Pericardium fibroblast (primary cell): ENCODE measurements around the gene OCA2. TPM values are rescaled to one million over a fixed set of nuclear protein-coding genes. Genes with fewer than 3 reads are reported as not detected.

Source experiments
- total RNA-seq: library from RNA; depleted of rRNA; stranded (reverse); fragments of >200 nt; gene quantifications from 2 replicates; pipeline ENCODE4 v1.2.3, GENCODE V29; 2015

Gene OCA2
- total RNA-seq = 0.12 TPM in 1 of 2 replicates, not detected in the other

GRCh38 chr15:28098766-28099554 is at the start of gene OCA2:
Gene OCA2 (minus strand): TSS chr15:28099315. CDS start chr15:28081874, 17,441 bp downstream.

Other genes with a start within 250 kb of the OCA2 start
- gene HERC2, start 222.9 kb upstream of the OCA2 start, total RNA-seq = 16.6 and 24.6 TPM in 2 replicates